Amygdala (tissue), 56 donors: ENCODE results near the gene ASTL.
"Not testable (repeated sequence)": the region's sequence is repeated elsewhere in the genome, so short reads cannot be mapped to it uniquely, and the experiment has no call there.

Experiments used
- DNase-seq, 56 donors: peaks; one replicate each; lab custom pipeline; 2025; lab: John Stamatoyannopoulos, UW

ASTL gene

DNA sequence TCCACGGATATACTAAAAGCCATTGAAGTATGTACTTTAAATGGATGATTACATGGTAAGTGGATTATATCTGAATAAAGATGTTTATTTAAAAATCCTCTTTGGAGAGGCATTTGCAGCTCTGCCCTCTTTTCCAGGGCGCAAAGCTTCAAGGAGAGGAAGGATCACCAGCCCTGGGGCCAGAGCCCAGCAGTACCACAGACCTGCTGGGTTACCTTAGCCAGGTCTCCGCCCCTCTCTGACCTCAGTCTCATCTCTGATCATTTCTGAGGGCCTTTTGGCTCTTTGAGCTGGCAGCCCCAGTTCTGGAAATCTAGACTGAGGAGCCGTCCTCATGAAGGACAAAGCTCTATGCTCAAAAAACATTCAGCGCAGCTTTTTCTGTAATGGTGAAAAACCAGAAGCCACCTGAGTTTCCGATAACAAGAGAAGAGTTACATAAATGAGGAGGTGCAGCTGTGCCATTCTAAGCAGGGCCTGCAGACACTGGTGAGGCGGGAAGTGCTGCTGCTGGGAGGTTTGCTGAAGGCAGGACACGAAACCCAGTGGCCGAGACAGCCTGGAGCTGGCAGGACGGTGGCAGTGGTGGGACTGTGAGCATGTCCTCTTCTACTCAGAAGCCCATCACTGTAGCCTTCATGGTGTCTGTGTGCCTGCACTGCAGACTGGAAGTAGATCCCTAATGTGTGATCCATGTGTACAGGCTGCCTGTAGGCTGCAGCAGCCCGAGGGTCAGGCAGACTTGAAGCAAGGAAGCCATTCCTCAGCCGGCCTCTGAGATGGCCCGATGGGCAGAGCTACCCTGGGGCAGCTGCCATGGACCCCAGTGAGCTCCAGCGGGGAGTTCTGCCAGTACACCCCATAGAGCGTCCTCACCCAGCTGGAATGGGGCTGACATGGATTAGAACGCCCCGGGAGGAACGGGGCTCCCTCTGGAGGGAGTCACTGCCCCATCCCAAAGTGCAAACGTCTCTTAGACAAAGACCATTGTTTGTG is 49.7 kb downstream of the ASTL start:
- DNase-seq: no peak

GRCh38 chr2:96087130-96087529 is 51.2 kb downstream of the ASTL start:
- DNase-seq: no peak

- DNase-seq: no peak
These were observed 52.6 kb downstream of the ASTL start for GRCh38 chr2:96085541-96086355.

- DNase-seq: not testable (repeated sequence)
These were observed 53.3 kb downstream of the ASTL start for GRCh38 chr2:96084858-96085518.

- DNase-seq: no peak
These were observed 54.1 kb downstream of the ASTL start for GRCh38 chr2:96083989-96084857.

- DNase-seq: no peak
These were observed 55.0 kb downstream of the ASTL start for GRCh38 chr2:96083064-96083939.

GRCh38 chr2:96082211-96083063 is 55.9 kb downstream of the ASTL start:
- no peak for DNase-seq

GRCh38 chr2:96081042-96081441 is 57.3 kb downstream of the ASTL start:
- no peak for DNase-seq

DNA sequence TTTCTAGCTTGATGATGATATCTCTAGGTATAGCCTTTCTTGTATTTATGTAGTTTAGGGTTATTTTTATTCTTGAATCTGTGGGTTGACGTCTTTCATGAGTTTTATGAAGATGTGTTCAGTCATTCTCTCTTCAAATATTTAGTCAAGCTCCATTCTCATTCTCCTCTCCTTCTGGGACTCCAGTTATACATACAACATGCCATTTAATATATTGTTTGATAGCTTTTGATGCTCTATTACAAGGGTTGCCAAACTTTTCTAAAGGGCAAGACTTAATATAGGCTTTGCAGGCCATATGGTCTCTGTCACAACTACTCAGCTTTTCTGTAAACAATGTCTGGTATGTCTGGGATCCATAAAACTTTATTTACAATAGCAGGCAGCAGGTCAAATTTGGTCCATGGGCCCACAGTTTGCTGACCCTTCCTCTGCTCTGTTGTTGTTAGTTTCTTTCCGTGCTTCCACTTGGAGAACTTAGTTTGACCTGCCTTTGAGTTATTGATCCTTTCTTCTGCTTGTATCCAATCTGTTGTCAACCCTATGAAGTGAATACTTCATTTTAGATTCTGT is 63.0 kb downstream of the ASTL start:
- DNase-seq: no peak

DNA sequence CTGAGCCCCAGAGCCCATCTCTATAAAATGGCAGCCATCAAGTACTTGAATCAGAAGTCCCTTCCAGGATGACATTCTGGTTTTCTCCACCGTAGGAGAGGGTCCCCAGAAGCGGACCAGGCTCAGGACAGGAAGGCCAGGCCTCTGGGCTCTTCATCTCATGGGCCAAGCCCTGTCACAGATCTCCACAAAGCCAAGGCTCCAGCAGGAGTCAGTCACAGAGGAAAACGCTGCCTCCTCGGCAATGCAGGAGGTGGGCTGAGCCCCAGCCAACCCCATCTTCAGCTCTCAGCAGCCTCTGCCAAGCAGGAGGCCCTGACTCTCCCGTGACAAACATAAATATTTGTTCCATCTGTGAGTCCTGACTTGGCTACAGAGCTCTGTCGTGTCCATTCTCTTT is 64.1 kb downstream of the ASTL start:
- DNase-seq: no peak

DNA sequence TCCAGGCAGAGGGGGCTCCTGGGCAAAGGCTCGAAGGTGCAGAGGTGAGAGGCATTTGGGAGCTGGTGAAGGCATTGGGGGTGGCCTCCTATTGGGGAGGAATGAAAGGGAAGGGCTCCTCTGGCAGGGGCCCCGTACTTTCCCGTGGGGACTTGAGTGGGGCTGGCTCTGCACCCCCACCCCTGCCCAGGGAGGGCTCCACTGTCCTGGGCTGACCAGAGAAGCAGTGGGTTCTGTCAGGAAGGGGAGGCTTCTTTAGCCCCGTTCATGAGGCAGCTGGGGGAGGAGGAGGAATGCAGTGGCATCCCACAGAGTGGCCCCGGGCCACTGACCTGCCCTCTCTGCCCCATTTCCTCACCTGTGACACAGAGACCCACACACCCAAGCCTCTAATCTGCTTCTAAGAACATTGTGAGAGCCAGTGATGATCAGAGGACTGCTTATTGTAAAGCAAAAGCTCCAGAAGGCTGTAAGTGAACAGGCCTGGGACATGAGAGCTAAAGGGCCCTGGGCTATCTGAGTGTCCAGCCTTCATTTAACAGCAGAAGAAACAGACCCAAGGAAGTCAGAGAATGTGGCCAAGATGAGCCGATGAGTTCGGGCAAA is 65.0 kb downstream of the ASTL start:
- no peak for DNase-seq
